Measurements from ENCODE around the gene VASN.

VASN gene

GRCh38 chr16:4370570-4371356 is 885 bp upstream of the VASN start:
- H3K4me3 ChIP-seq (ENCODE audit: low read length) = peak overlapping the region; percentile 44
- DNase-seq (ENCODE audit: low read depth) = peak; percentile 81

GRCh38 chr16:4372001-4372577 is 441 bp downstream of the VASN start:
- no peak for TF ChIP-seq CTCF (conservative IDR thresholded peaks at IDR 0.05; ENCODE audit: low read length)
- no peak for DNase-seq (ENCODE audit: low read depth)
- H3K4me3 ChIP-seq (ENCODE audit: low read length) = peak overlapping the region; percentile 99

More at GRCh38 chr16:4370570-4371356, 885 bp upstream of the VASN start:
- no peak for TF ChIP-seq CTCF (conservative IDR thresholded peaks at IDR 0.05; ENCODE audit: low read length)

- H3K4me3 ChIP-seq (ENCODE audit: low read length) = peak overlapping the region; percentile 99
- no peak; the same call in 1 of the 2 replicates for TF ChIP-seq CTCF (conservative IDR thresholded peaks at IDR 0.05; ENCODE audit: low read length)
- peak; percentile 90 for DNase-seq (ENCODE audit: low read depth)
These were observed 1.1 kb downstream of the VASN start for GRCh38 chr16:4372578-4373355.

- no peak for TF ChIP-seq CTCF (conservative IDR thresholded peaks at IDR 0.05; ENCODE audit: low read length)
- H3K4me3 ChIP-seq (ENCODE audit: low read length) = peak overlapping the region; percentile 99
- DNase-seq (ENCODE audit: low read depth) = no peak
These were observed 1.8 kb downstream of the VASN start for GRCh38 chr16:4373356-4373908.

- TF ChIP-seq CTCF (conservative IDR thresholded peaks at IDR 0.05; ENCODE audit: low read length) = no peak
- H3K4me3 ChIP-seq (ENCODE audit: low read length) = peak overlapping the region; percentile 99
- DNase-seq (ENCODE audit: low read depth) = peak; percentile 99
These were observed 2.5 kb downstream of the VASN start for GRCh38 chr16:4373909-4374742.

- TF ChIP-seq CTCF (conservative IDR thresholded peaks at IDR 0.05; ENCODE audit: low read length) = no peak
- peak; percentile 68 for DNase-seq (ENCODE audit: low read depth)
- peak overlapping the region; percentile 62 for H3K4me3 ChIP-seq (ENCODE audit: low read length)
These were observed 4.1 kb downstream of the VASN start for GRCh38 chr16:4375717-4376116.
